Esophagus squamous epithelium (tissue), 4 donors: Measurements from ENCODE around the gene ELOF1.

Experiments
- CTCF ChIP-seq, 6 experiments: fragments of 450-650 bp in 4 of 6; fragments of 200-600 bp in 2 of 6; sonication (generic) in 2 of 6; IDR thresholded peaks; one replicate each; pipeline ENCODE4 v1.5.1; 2016 to 2019; ENCODE audit warnings: antibody characterized with exemption in 6 of 6, mild to moderate bottlenecking in 4 of 6, moderate library complexity in 4 of 6
- POLR2A ChIP-seq, 4 donors: fragments of 450-650 bp; IDR thresholded peaks; one replicate each; pipeline ENCODE4 v1.6.1; 2017; ENCODE audit warnings: antibody characterized with exemption in 4 of 4, mild to moderate bottlenecking in 4 of 4, moderate library complexity in 3 of 4

GRCh38 chr19:11587975-11588631 lies 29.1 kb upstream of the ELOF1 start:
- TF ChIP-seq CTCF (IDR thresholded peaks at IDR 0.05): peak in 1 of 6 experiments; percentile 25
- TF ChIP-seq POLR2A (IDR thresholded peaks at IDR 0.05): no peak
